Lower leg skin (tissue), 4 donors: ENCODE data around the gene TRAK1. TPM values are rescaled to one million over a fixed set of nuclear protein-coding genes. Genes with fewer than 3 reads are reported as not detected.

Experiments used
- DNase-seq, 2 donors: peaks; one replicate each; pipeline ENCODE4 v3.0.0-alpha.2; 2019; ENCODE audit warnings: low spot score in 2 of 2
- H3K4me3 ChIP-seq: fragments of 200-600 bp; sonication (generic); 2 replicates; pipeline ENCODE4 v1.5.1; 2017; ENCODE audit warnings: mild to moderate bottlenecking, low read depth; ENCODE audit not compliant: poor library complexity, severe bottlenecking
- POLR2A ChIP-seq, 2 donors: fragments of 450-650 bp; IDR thresholded peaks; one replicate each; pipeline ENCODE4 v1.6.1; 2016 to 2017; ENCODE audit warnings: antibody characterized with exemption in 2 of 2, mild to moderate bottlenecking in 1 of 2, moderate library complexity in 1 of 2
- WGBS, 2 donors: methylation state at CpG; one replicate each; pipeline ENCODE4 v1.1.5; 2018; 5-methylcytosine and 5-hydroxymethylcytosine counted together
- intact Hi-C: fragments of 100-400 bp; cut with DNase I; formaldehyde crosslinking; loops from one replicate; pipeline ENCODE4 v1.15.0; 2023; ENCODE audit warnings: low total_unique reads
- total RNA-seq, 4 donors: library from RNA; depleted of rRNA; stranded (reverse); fragments of >200 nt; gene quantifications; one replicate each; pipeline ENCODE4 v1.1.0, GENCODE V29; 2016
- TF ChIP-seq, protein P1 (sequence below), 3 donors: fragments of 450-650 bp; IDR thresholded peaks; one replicate each; pipeline ENCODE4 v1.5.1; 2016; ENCODE audit warnings: antibody characterized with exemption in 3 of 3, mild to moderate bottlenecking in 3 of 3, moderate library complexity in 2 of 3

TRAK1 gene
- total RNA-seq, 4 donors from 2014 or later: 69.0 to 96.3 (median 84.9) TPM

DNA sequence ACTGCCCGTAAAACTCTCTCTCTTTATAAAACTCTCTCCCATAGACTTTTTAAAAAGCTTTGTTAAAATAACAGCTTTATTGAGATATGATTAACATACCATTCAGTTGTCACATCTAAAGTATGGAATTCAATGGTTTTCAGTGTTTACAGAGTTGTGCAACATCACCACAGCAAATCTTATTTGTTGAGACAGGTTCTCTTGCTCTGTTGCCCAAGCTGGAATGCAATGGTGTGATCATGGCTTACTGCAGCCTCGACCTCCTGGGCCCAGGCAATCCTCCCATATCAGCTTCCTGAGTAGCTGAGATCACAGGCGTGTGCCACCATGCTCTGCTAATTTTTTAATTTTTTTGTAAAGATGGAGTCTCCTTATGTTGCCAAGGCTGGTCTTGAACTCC lies 35.9 kb upstream of the TRAK1 start:
- intact Hi-C loops: no loop called here
- 77 to 78% methylated on average over 3 of the region's 3 CpGs for WGBS, 2 donors
- TF ChIP-seq, protein P1, sequence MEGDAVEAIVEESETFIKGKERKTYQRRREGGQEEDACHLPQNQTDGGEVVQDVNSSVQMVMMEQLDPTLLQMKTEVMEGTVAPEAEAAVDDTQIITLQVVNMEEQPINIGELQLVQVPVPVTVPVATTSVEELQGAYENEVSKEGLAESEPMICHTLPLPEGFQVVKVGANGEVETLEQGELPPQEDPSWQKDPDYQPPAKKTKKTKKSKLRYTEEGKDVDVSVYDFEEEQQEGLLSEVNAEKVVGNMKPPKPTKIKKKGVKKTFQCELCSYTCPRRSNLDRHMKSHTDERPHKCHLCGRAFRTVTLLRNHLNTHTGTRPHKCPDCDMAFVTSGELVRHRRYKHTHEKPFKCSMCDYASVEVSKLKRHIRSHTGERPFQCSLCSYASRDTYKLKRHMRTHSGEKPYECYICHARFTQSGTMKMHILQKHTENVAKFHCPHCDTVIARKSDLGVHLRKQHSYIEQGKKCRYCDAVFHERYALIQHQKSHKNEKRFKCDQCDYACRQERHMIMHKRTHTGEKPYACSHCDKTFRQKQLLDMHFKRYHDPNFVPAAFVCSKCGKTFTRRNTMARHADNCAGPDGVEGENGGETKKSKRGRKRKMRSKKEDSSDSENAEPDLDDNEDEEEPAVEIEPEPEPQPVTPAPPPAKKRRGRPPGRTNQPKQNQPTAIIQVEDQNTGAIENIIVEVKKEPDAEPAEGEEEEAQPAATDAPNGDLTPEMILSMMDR (IDR thresholded peaks at IDR 0.05): no peak
- no peak for TF ChIP-seq POLR2A (IDR thresholded peaks at IDR 0.05)
- no peak overlapping the region for H3K4me3 ChIP-seq
- DNase-seq: no peak

DNA sequence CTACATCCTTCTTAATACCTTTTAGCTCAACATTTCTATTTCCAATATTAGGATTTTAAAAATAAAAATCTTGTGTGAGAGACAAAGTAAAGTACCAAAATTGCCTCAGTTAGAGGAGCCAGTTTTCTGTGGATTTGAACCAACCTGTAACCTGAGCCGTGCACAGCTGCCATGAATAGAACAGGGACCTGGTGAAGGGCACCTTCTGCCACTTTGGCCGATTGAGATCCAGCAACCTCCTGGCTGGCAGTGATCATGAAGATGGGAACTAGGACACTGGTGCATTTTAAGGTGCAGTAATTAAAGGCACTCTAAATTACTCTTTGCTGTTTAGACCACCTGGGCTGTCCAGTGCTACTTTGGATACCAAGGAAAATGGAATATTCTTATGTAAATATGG lies 34.3 kb upstream of the TRAK1 start:
- WGBS, 2 donors: 91 to 92% methylated on average over 2 of the region's 2 CpGs
- peak in 1 of 2 donors; percentile 63 for DNase-seq
- no peak overlapping the region for H3K4me3 ChIP-seq
- intact Hi-C loops: no loop called here
- TF ChIP-seq, protein P1 (IDR thresholded peaks at IDR 0.05): no peak
- no peak for TF ChIP-seq POLR2A (IDR thresholded peaks at IDR 0.05)

DNA sequence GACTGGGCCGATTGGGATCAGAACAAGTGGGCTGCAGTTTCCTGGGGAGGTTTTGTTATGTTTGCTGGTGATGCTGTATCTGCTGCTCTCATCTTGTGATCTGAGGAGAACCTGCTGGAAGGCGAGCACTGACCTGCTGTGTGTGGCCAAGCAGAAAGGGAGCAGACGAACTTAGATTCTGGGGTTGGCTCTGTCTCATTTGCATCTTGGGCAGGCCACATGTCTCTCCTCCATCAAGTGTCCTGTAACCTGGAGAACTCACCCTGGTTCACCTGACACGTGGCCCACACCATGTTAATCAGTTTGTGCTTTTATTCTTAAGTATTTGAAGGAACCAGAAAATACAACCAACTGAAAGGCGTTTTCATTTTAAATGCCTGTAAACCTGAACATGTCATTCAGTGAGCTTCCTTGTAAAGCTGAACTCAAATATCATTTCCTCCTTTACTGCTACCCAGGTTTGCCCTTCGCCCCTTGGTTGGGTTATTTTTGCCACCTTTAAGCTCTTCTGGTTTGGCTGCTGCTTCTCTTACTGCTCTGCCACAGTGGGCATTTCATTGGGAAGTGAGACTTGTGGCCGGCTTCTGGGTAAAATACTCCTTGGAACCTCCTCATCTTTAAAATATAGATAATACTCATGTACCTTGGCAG lies 33.5 kb upstream of the TRAK1 start:
- peak in 1 of 2 donors; percentile 49 for DNase-seq
- no peak overlapping the region for H3K4me3 ChIP-seq
- TF ChIP-seq, protein P1 (IDR thresholded peaks at IDR 0.05): no peak
- no peak for TF ChIP-seq POLR2A (IDR thresholded peaks at IDR 0.05)
- WGBS, 2 donors: 76% methylated on average over 7 of the region's 7 CpGs
- intact Hi-C loops: no loop called here

DNA sequence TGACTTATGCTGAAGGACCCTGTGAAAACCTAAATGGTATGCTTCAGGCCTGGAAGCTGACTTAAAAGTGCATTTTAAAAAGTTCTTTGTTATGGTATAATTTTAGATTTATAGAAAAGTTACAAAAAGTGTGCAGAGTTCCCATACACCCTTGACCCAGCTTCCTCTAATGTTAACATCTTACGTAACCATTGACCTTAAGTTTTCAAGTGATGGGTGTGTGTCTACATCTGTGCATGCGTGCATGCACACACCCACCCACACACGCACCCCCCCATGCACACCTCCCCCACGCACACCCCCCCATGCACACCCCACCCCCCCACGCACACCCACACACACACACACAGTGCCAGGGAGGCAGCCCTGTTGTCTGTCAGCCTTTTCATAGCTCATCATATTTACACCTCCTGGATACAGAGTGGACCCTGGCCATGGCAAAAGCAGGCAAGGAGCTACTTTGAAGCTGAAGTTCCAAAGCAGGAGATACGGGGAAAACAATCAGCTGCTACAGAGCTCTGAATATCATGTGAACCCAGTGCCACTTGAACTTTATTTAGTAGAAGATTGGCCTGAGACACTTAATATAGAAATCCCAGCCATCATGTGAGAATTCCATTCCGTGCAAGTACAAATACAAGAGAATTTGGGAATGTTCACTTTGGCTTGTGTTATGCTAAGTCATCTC lies 30.0 kb upstream of the TRAK1 start:
- H3K4me3 ChIP-seq: no peak overlapping the region
- DNase-seq: no peak
- 23 to 29% methylated on average over 7 of the region's 7 CpGs for WGBS, 2 donors
- intact Hi-C loops: no loop called here
- TF ChIP-seq POLR2A (IDR thresholded peaks at IDR 0.05): no peak
- TF ChIP-seq, protein P1 (IDR thresholded peaks at IDR 0.05): no peak

DNA sequence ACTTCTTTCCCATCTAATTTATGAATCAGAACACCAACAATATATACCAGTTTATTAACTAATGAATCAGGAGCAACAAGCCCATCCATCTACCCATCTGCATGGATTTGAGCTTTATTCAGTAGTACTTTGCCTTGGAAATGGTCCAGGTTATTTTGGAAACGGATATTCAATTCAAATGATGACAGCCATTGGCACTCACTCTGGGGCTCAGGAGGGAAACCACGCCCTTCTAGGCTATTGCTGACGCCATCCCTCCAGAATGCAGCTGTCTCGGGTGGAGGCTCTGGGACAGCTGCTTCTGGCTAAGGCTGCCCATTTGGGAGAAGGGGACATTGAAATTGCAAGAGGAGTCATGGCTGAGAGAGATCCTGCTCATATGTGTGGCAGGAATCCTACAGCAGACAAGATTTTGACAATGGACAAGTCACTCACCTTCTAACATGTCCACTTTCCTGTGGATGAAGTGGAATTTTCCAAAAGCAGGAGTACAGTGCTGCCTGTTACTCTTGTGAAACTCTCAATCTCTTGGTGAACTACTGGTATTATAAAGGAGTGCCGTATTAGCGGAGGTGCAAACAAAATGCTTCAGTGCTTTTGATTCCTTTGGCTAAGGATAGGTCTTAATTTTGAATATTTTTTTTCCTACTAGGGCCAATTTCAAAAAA lies 29.3 kb upstream of the TRAK1 start:
- TF ChIP-seq, protein P1 (IDR thresholded peaks at IDR 0.05): no peak
- TF ChIP-seq POLR2A (IDR thresholded peaks at IDR 0.05): no peak
- peak; percentile 81 to 95 for DNase-seq
- H3K4me3 ChIP-seq: no peak overlapping the region
- 10 to 19% methylated on average over 6 of the region's 6 CpGs for WGBS, 2 donors
- intact Hi-C loops: no loop called here
